GM12874 (cell line): Measurements from ENCODE around the gene PCDHGB3.

Experiments
- CTCF ChIP-seq: IDR thresholded peaks from 2 replicates; pipeline ENCODE4 v1.5.1; 2011; ENCODE audit warnings: low read depth, mild to moderate bottlenecking, control low read depth, low read length, moderate library complexity; ENCODE audit not compliant: insufficient read depth

Gene PCDHGB3

GRCh38 chr5:141393267-141393666, 23.2 kb downstream of the PCDHGB3 start:
- TF ChIP-seq CTCF = no peak

GRCh38 chr5:141397756-141398551, 27.9 kb downstream of the PCDHGB3 start, which contains the start of gene PCDHGB5:
TSS of gene PCDHGB5 (plus strand) at chr5:141397947. CDS start at chr5:141398128, 181 bp downstream.
- TF ChIP-seq CTCF = peak; percentile 82

GRCh38 chr5:141398608-141399007, 28.6 kb downstream of the PCDHGB3 start:
- TF ChIP-seq CTCF = 0 out of 2 replicates have a peak, but pooled peaks have one; percentile 1

- TF ChIP-seq CTCF = no peak
Observed at GRCh38 chr5:141399555-141400258, 29.7 kb downstream of the PCDHGB3 start.

GRCh38 chr5:141402553-141403243, 32.7 kb downstream of the PCDHGB3 start, which contains the start of gene PCDHGA9:
TSS of gene PCDHGA9 (plus strand) at chr5:141402778. CDS start at chr5:141402953, 175 bp downstream.
- no peak for TF ChIP-seq CTCF

- no peak for TF ChIP-seq CTCF
Observed at GRCh38 chr5:141403387-141403786, 33.3 kb downstream of the PCDHGB3 start.
